Testis (tissue), 5 donors: ENCODE results near the gene OR4K13. TPM values are rescaled to one million over a fixed set of nuclear protein-coding genes. Genes with fewer than 3 reads are reported as not detected.

ENCODE experiments used
- DNase-seq: peaks from one replicate; pipeline ENCODE4 v3.0.0-alpha.2; 2019
- H3K27ac ChIP-seq, 2 donors: fragments of 200-600 bp; sonication (generic); one replicate each; pipeline ENCODE4 v1.5.1; 2019
- H3K27me3 ChIP-seq: fragments of 200-600 bp; sonication (generic); one replicate; pipeline ENCODE4 v1.5.1; 2019
- H3K36me3 ChIP-seq: fragments of 200-600 bp; sonication (generic); one replicate; pipeline ENCODE4 v1.5.1; 2017; ENCODE audit warnings: low read depth; ENCODE audit errors: missing control alignments
- H3K4me1 ChIP-seq: fragments of 200-600 bp; sonication (generic); one replicate; pipeline ENCODE4 v1.5.1; 2019
- H3K4me3 ChIP-seq, 2 donors: fragments of 200-600 bp; sonication (generic); one replicate each; pipeline ENCODE4 v1.5.1; 2017 to 2019
- H3K9me3 ChIP-seq: fragments of 200-600 bp; sonication (generic); one replicate; pipeline ENCODE4 v1.5.1; 2017
- POLR2A ChIP-seq: fragments of 450-650 bp; IDR thresholded peaks from one replicate; pipeline ENCODE4 v1.6.1; 2017; ENCODE audit warnings: antibody characterized with exemption, mild to moderate bottlenecking, moderate library complexity
- WGBS, 2 donors: methylation state at CpG; one replicate each; pipeline ENCODE4 v1.1.5; 2018; 5-methylcytosine and 5-hydroxymethylcytosine counted together
- intact Hi-C: fragments of 100-400 bp; cut with DNase I; formaldehyde crosslinking; loops from one replicate; pipeline ENCODE4 v1.15.1; 2023; ENCODE audit warnings: low total_unique reads
- long read RNA-seq, 2 donors: transcript quantifications; one replicate each; lab custom pipeline, GENCODE V29; 2026
- polyA plus RNA-seq: library from polyadenylated mRNA; stranded (reverse); fragments of 350-450 nt; fragmentation: Illumina TruSeq; extraction: RNeasy Lipid Tissue Mini Kit (QIAGEN cat#74804); gene quantifications from one replicate; pipeline ENCODE4 v1.2.3, GENCODE V29; 2014; ENCODE audit warnings: low read depth, low replicate concordance; ENCODE audit not compliant: insufficient read depth
- total RNA-seq, 2 donors: library from RNA; depleted of rRNA; stranded (reverse); fragments of >200 nt; gene quantifications; one replicate each; pipeline ENCODE4 v1.2.3, GENCODE V29; 2016
- TF ChIP-seq, protein P1 (sequence below), 3 experiments: fragments of 450-650 bp in 2 of 3; fragments of 200-600 bp in 1 of 3; sonication (generic) in 1 of 3; IDR thresholded peaks; one replicate each; pipeline ENCODE4 v1.5.1; 2016 to 2019; ENCODE audit warnings: antibody characterized with exemption in 3 of 3, mild to moderate bottlenecking in 2 of 3, moderate library complexity in 1 of 3

OR4K13 gene, protein sequence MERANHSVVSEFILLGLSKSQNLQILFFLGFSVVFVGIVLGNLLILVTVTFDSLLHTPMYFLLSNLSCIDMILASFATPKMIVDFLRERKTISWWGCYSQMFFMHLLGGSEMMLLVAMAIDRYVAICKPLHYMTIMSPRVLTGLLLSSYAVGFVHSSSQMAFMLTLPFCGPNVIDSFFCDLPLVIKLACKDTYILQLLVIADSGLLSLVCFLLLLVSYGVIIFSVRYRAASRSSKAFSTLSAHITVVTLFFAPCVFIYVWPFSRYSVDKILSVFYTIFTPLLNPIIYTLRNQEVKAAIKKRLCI
- under 1 TPM; 0.06 to 0.24 TPM for total RNA-seq
- polyA plus RNA-seq, result not detected
- long read RNA-seq, donor 1, result 0 reads
- long read RNA-seq, donor 2, result 0 reads

DNA sequence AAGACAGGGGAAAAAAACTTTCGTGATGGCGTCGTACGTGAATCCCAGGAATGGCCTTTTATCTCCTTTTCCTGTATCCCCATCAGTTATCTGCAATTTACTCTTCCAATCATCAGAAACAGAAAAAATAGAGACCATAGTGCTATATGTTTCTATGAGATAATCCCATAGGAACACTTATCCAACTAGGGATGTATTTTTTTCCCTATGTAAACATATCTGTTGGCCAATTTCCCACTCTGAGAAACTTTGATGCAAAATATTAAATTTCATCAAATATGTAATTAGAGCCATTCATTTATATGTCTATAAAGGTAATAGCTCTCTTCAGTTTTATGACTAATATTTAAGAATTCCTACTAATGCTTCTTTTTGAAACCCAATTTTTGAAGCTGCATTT is at the start of gene OR4K13:
OR4K13 (minus strand) TSS at position 101 of the 400 bp plus-strand sequence. CDS start 1,280 bp downstream, outside the sequence.
- no peak for DNase-seq
- Histone ChIP-seq H3K27me3 (no peaks in the 10 kb centered on the region), H3K9me3 (no peaks in the 10 kb centered on the region), H3K4me3 (no peak within 1 kb of the TSS), H3K36me3 (no peaks in the 10 kb centered on the region), H3K4me1 (no peaks in the 10 kb centered on the region), H3K27ac (no peak within 1 kb of the TSS)
- WGBS, 2 donors, result 94 to 97% methylated on average over 4 of the region's 4 CpGs
- intact Hi-C loops, result no loop called here
- no peak for TF ChIP-seq POLR2A
- TF ChIP-seq, protein P1, sequence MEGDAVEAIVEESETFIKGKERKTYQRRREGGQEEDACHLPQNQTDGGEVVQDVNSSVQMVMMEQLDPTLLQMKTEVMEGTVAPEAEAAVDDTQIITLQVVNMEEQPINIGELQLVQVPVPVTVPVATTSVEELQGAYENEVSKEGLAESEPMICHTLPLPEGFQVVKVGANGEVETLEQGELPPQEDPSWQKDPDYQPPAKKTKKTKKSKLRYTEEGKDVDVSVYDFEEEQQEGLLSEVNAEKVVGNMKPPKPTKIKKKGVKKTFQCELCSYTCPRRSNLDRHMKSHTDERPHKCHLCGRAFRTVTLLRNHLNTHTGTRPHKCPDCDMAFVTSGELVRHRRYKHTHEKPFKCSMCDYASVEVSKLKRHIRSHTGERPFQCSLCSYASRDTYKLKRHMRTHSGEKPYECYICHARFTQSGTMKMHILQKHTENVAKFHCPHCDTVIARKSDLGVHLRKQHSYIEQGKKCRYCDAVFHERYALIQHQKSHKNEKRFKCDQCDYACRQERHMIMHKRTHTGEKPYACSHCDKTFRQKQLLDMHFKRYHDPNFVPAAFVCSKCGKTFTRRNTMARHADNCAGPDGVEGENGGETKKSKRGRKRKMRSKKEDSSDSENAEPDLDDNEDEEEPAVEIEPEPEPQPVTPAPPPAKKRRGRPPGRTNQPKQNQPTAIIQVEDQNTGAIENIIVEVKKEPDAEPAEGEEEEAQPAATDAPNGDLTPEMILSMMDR (IDR thresholded peaks at IDR 0.05), result no peak

DNA sequence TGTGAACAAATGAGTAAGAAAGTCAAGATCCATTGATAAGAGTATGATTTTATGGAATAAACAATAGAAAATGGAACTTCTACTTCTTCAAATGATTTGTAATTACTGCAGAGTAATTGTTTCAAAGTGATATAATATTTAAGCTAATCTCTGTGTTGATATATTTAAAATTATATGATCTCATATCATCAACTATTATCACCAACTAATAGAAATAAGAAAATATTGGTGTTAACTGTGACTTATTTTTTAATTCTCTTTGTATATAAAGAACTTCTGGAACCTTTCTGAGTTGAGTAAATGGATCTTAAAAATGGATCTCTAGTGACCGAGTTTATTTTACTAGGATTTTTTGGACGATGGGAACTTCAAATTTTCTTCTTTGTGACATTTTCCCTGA is 23.9 kb upstream of the OR4K13 start, which contains the start of gene OR4L1:
OR4L1 (plus strand) TSS at position 301 of the 400 bp plus-strand sequence; CDS start at position 301, 0 bp downstream.
- no peaks in the 10 kb centered on the region for H3K4me1 ChIP-seq
- WGBS, 2 donors, result 76 to 81% methylated on average over 2 of the region's 2 CpGs
- intact Hi-C loops, result no loop called here
- no peak within 1 kb of the TSS for H3K4me3 ChIP-seq
- no peaks in the 10 kb centered on the region for H3K36me3 ChIP-seq
- H3K9me3 ChIP-seq, result no peaks in the 10 kb centered on the region
- no peak for DNase-seq
- no peaks in the 10 kb centered on the region for H3K27me3 ChIP-seq
- H3K27ac ChIP-seq, result no peak within 1 kb of the TSS
- TF ChIP-seq, protein P1 (IDR thresholded peaks at IDR 0.05), result no peak
- TF ChIP-seq POLR2A, result no peak

DNA sequence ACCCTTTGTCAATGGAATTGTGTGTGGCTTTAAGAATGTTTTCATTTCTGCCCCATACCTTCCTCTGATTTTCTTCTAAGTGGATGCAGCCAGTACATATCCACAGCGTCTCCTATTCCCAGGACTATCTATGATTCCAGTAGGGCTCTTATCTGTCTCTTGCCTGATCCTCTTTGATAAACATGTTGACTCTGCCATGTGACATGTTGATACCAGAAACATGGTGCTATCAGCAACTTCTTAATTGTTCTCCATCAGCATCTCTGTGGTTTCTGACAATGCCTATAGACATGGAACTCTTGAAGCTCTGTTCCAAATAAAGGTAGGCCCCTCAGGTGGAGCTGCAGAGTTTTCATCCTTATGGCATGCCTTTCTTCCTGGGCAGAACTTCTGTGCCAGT is 12.4 kb upstream of the OR4K13 start:
- TF ChIP-seq POLR2A, result no peak
- TF ChIP-seq, protein P1 (IDR thresholded peaks at IDR 0.05), result no peak
- Histone ChIP-seq H3K36me3 (no peaks in the 10 kb centered on the region), H3K4me3 (no peak overlapping the region), H3K27me3 (no peaks in the 10 kb centered on the region), H3K9me3 (no peaks in the 10 kb centered on the region), H3K4me1 (no peaks in the 10 kb centered on the region), H3K27ac (no peak overlapping the region)
- 62 to 69% methylated on average over 1 of the region's 1 CpG for WGBS, 2 donors
- intact Hi-C loops, result no loop called here
- DNase-seq, result no peak

DNA sequence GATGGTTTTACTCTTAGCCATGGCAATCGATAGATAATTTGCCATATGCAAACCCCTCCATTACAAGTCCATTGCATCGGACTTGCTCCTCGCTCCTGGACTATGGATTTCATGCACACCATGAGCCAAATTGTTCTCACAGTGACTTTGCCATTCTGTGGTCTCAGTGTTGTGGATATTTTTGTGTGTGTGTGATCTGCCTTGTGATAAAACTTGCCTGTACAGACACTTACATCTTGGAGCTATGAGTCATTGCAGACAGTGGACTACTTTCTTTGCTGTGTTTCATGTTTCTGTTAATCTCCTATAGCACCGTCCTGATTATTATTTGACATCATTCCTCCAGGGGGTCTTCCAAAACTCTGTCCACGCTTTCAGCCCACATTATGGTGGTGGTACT is 8.4 kb upstream of the OR4K13 start:
- Histone ChIP-seq H3K36me3 (no peaks in the 10 kb centered on the region), H3K9me3 (no peaks in the 10 kb centered on the region), H3K27me3 (no peaks in the 10 kb centered on the region), H3K4me3 (no peak overlapping the region), H3K27ac (no peak overlapping the region), H3K4me1 (no peaks in the 10 kb centered on the region)
- no peak for DNase-seq
- no peak for TF ChIP-seq POLR2A
- TF ChIP-seq, protein P1 (IDR thresholded peaks at IDR 0.05), result no peak
- intact Hi-C loops, result no loop called here
- WGBS, 2 donors, result 74 to 84% methylated on average over 4 to 5 of the region's 5 CpGs

DNA sequence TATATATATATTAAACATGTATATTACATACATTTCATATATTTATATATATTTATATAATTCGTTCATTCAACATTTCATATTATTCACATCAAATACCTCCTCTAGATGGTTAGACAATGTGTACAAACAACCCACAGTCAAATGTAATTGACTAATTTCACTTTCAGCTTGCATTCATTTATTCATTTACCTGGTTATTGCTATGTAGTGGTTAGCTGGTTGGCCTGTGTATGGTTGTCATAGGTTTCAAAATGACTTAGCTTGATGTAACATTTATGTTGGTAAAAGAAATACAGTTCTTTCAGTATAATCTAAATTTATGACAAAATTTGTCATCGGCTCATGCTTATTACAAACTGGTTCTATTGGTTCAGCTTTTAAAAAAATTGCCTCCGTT is 389 bp downstream of the OR4K13 start:
- WGBS, 2 donors, result 77 to 82% methylated on average over 3 of the region's 3 CpGs
- no peaks in the 10 kb centered on the region for H3K27me3 ChIP-seq
- no peak for TF ChIP-seq POLR2A
- TF ChIP-seq, protein P1 (IDR thresholded peaks at IDR 0.05), result no peak
- H3K36me3 ChIP-seq, result no peaks in the 10 kb centered on the region
- H3K27ac ChIP-seq, result no peak overlapping the region
- no peak overlapping the region for H3K4me3 ChIP-seq
- intact Hi-C loops, result no loop called here
- H3K9me3 ChIP-seq, result no peaks in the 10 kb centered on the region
- no peaks in the 10 kb centered on the region for H3K4me1 ChIP-seq
- DNase-seq, result no peak
